ENCODE measurements around the gene AP3S2.

DNA sequence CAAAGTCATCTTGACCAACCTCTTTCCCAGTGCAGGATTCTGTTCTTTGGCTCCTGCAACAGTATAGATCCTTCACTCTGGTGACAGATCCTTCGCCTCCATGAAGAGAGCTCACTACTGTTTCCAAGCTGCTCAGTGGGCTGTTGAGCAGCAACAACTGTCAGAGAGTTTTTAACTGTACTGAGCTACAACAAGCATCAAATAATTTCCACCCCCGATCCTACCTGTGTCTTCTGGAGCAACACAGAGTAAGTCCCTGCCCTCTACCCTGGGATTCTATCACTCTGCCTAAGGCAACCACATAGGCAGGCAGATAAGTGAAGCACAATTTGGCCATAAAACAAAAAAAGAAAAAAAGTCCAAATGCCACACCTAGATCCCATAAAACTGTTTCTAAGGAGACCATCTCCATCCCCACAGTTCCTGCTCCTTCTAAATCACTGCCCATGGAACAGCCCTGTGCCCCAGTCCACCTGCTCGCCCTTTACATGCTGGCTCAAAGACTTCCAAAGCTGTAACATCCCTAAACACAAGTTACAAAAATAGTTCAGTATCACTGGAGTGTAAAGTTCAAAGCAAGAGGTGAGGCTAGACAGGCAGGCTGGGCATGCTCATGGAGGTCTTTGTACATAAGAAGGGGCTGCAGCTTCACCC lies 41.3 kb downstream of the AP3S2 start:
- TF ChIP-seq POLR2AphosphoS5 (IDR thresholded peaks at IDR 0.05) (no peak), EP300 (IDR thresholded peaks at IDR 0.05) (no peak)
- TF ChIP-seq, protein P1, sequence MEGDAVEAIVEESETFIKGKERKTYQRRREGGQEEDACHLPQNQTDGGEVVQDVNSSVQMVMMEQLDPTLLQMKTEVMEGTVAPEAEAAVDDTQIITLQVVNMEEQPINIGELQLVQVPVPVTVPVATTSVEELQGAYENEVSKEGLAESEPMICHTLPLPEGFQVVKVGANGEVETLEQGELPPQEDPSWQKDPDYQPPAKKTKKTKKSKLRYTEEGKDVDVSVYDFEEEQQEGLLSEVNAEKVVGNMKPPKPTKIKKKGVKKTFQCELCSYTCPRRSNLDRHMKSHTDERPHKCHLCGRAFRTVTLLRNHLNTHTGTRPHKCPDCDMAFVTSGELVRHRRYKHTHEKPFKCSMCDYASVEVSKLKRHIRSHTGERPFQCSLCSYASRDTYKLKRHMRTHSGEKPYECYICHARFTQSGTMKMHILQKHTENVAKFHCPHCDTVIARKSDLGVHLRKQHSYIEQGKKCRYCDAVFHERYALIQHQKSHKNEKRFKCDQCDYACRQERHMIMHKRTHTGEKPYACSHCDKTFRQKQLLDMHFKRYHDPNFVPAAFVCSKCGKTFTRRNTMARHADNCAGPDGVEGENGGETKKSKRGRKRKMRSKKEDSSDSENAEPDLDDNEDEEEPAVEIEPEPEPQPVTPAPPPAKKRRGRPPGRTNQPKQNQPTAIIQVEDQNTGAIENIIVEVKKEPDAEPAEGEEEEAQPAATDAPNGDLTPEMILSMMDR (IDR thresholded peaks at IDR 0.05): no peak
